GM10266 (cell line): ENCODE measurements around the gene PDZRN3.
"Not testable (repeated sequence)": the region's sequence is repeated elsewhere in the genome, so short reads cannot be mapped to it uniquely, and the experiment has no call there.

Experiments
- DNase-seq: peaks from one replicate; pipeline ENCODE4 v3.0.0; 2012; ENCODE audit errors: extremely low spot score
- TF ChIP-seq, protein P1 (sequence below): IDR thresholded peaks from 2 replicates; pipeline ENCODE4 v1.5.1; 2012; ENCODE audit warnings: mild to moderate bottlenecking, low read depth; ENCODE audit not compliant: control insufficient read depth, insufficient read depth; ENCODE audit errors: missing control alignments

PDZRN3 gene

DNA sequence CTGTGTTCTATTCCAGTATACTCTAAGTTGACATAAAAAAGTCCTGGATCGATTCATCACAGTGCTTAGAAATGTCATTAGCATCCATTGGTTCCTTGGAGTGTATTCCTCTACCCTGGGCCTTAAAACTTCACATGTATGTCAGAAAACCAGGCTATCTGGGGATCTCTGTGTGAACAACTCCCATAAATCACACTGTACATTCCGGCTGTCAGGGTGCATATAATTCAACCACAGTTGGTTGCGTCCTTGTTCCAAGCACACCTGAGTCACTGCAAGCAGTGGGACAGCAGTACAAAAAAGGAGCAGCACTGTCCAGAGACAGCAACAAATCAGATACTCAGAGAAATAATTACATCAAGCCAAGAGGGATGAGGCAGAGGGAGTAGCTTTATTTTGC, 52.4 kb downstream of the PDZRN3 start:
- DNase-seq: no peak
- TF ChIP-seq, protein P1, sequence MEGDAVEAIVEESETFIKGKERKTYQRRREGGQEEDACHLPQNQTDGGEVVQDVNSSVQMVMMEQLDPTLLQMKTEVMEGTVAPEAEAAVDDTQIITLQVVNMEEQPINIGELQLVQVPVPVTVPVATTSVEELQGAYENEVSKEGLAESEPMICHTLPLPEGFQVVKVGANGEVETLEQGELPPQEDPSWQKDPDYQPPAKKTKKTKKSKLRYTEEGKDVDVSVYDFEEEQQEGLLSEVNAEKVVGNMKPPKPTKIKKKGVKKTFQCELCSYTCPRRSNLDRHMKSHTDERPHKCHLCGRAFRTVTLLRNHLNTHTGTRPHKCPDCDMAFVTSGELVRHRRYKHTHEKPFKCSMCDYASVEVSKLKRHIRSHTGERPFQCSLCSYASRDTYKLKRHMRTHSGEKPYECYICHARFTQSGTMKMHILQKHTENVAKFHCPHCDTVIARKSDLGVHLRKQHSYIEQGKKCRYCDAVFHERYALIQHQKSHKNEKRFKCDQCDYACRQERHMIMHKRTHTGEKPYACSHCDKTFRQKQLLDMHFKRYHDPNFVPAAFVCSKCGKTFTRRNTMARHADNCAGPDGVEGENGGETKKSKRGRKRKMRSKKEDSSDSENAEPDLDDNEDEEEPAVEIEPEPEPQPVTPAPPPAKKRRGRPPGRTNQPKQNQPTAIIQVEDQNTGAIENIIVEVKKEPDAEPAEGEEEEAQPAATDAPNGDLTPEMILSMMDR: no peak

DNA sequence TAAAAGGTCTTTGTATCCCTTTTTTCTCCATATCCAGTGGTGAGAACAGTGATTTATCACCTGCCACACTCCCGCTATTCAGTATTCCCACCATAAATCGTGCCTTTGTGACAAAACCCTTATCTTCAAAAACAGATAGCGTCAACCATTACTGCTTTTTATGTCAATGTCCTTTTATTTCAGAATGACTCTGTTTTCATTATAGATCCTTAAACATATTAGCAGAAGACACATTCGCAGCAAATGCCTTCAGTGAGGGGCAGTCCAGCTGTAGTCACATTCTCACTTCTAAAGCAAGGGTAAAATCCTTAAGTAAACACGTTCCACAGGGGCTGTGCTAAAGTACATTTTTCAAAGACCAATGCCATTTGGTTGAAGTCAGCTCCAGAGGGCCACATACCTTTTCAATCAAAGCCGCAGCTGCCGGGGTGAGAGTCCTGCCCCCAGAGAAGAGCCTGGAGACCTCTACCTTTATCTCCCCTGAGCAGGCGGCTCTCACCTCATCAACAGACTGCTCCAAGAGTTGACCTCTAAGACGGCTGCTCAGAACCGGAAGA, 53.4 kb downstream of the PDZRN3 start:
- DNase-seq: no peak
- TF ChIP-seq, protein P1: no peak

DNA sequence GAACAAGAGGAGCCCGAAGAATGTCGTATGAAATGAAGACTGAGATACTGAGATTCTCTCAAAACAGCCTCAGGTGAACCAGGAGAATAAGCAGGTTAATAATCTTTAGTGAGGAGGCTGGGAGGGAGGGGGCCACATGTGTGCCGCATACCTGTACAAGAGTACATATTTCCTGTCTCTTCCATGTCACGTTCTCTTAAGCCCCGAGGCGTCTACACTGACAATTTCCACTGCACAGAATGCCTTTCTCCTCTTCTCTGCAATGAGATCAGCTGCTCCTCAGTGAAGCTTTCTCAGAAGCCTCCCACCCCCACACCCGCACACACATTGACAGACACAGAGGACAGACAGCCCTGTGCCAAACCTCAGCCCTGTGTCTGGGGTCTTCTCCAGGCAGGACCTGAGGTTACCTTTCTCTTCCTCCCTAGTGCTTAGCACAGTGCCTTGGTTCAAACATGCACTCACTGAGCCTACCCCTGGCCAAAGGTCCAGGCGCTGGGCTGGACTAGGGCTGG, 55.4 kb downstream of the PDZRN3 start:
- no peak for DNase-seq
- TF ChIP-seq, protein P1: no peak

DNA sequence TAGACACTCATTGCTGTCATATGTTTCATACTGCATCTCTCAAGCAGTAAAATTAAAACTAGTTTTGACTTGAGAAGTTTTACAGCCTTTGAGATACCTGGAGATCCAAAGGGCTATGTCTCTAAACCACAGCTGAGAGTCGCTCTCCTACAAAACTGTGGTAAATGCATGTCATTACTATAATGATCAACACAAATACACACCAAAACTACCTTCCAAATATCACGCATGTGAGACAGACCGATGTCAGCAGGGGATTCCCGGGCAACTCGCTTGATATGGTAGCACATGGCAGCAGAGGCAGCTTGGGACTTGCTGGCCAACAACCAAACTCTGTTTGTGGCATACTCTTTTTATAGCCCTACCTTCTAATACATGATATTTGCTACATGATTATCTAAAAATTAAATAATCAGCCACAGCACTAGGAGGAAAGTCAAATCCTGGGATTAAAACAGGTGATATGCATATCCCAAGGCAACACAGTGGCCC, 56.3 kb downstream of the PDZRN3 start:
- DNase-seq: no peak
- TF ChIP-seq, protein P1: no peak

DNA sequence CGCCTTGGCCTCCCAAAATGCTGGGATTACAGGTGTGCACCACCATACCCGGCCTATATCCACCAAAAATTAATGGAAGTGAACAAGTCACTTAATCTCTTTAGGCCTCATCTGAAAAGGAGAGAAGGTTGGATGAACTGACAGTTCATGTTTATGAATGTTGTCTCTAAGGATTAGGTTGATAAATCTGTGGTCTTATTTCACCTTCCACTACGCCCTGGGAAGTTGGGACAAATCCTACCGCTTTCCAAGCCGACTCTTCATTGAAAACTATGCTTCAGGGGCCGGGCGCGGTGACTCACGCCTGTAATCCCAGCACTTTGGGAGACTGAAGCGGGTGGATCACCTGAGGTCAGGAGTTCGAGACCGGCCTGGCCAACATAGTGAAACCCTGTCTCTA, 59.4 kb downstream of the PDZRN3 start:
- not testable (repeated sequence) for DNase-seq

DNA sequence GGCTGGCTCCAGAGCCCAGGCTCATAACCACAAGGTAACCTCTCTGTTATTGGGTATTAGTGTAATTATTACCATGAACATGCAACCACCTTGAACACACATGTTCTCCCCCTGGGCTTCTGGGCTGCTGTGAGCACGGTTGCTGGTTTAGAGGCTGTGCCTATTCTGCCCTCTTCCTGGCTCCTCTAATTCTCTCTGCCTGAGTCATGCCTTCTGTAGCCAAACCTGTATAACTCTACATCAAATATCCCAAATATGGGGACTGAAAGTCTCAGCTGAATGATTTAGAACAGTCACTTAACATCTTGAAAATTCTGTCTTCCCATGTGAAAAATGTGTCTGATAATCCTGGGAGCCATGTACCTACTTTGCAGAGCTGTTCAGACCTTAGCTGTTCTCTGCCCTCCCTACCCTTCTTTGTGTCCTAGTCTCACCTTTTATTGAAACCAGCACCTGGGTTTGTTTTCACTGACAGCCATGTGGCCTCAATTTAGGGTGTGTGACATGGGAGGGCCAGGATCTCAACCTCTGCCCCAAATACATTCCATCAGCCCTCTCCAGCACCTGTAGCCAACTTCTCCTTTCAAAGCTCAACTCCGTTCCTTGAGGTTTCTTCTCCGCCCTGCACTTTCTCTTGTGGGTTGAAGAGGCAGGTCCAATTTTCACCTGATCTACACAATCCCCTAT, 60.7 kb downstream of the PDZRN3 start:
- TF ChIP-seq, protein P1: no peak
- DNase-seq: no peak

DNA sequence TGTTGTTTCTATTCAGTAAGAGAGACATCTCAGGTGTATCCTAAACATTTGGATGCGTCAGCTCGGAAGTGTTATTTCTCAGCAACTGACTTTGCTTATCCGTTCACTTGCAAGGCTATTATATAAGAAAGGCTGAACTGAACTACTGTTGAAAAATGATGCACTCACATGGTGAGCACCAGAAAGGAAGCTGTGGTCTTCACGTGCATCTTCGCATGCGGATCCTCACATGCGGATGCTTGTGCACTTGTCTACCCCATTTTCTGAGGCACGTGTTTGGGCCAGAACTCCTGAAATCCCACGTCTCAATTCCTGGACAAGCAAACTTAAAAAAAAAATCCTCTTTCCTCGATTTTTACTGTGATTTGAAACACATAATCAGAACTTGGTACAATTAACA, 63.2 kb downstream of the PDZRN3 start:
- TF ChIP-seq, protein P1: no peak

DNA sequence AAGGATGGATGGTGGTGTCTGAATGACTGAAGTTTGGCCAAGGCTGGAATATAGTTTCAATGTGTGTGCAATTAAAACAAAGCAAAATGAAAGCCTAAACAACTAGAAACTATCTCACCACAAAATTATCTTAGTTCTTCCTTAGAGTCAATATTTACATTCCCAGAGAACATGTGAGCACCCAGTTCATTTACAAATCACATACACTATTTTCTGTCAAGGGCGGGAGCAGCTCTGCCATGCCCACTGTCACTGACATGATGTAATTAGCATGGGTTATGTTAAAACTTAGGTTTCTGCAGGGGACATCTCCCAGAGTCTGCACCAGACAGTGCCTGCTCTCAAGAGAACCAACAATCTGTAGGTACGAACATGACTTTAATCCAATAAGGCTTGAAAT, 65.0 kb downstream of the PDZRN3 start:
- no peak for DNase-seq
- TF ChIP-seq, protein P1: no peak

More for the DNA sequence above, 63.2 kb downstream of the PDZRN3 start:
- DNase-seq: no peak
